Activated T-cell treated with anti-CD3 and anti-CD28 coated beads for 1 hour (primary cell): Measurements from ENCODE around the gene ANAPC1.
"Not testable (repeated sequence)": the region's sequence is repeated elsewhere in the genome, so short reads cannot be mapped to it uniquely, and the experiment has no call there.

Experiments
- DNase-seq: peaks from one replicate; pipeline ENCODE4 v3.0.0-alpha.2; 2020; ENCODE audit warnings: low read depth

Gene ANAPC1

GRCh38 chr2:111812970-111813622 lies 70.9 kb downstream of the ANAPC1 start:
- DNase-seq = not testable (repeated sequence)

- DNase-seq = not testable (repeated sequence)
These were observed 93.4 kb downstream of the ANAPC1 start for GRCh38 chr2:111790633-111791032.

- DNase-seq = not testable (repeated sequence)
These were observed 99.9 kb downstream of the ANAPC1 start for GRCh38 chr2:111784081-111784480.

DNA sequence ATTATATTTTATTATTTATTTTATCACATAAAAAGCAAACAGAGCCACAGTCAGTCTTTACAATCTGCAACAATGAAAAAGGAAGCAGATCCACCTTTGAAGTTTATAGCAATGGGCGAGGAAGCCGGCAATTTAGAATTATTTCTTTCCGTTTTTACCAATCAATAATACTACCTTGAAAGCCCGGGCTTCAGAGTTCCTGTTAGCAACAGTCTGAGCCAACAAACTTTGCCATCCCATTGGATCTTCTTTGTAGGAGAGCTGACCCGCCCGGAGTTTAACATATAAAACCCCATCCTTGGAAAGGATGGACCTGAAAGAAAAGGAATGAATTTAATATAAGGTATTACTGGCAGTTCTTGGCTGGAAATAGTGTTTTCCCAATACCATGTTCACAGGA lies 101.8 kb downstream of the ANAPC1 start:
- not testable (repeated sequence) for DNase-seq

DNA sequence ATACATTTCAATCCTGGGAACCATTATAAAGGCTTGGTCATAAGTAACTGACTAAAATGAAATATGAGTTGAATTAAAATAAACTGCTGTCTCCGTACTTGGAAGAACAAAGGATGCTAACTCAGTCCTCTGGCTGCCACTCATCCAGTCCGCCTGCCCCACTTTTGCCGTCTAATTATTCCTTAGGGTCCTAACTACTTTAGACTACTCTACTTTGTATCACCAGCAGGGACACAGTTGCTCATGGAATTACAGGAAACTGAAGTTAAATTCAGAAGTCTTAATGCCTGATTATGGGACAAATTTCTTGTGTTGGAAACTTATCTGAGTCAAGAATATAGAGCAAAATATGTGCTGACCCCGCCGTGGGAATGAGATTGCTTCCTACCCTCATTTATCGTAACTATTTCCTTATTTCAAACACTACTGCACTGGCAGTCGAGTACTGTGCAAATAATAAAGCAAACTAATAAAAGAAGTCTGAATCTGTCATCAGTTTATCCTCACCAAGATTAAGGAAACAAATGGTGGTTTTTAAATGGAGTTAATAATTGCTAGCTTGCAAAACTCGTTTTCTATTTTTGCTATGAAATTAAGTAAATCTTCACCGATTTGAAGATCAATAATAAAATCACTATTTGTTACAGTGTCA lies 102.4 kb downstream of the ANAPC1 start:
- not testable (repeated sequence) for DNase-seq

- not testable (repeated sequence) for DNase-seq
These were observed 106.8 kb downstream of the ANAPC1 start for GRCh38 chr2:111777155-111777554.

DNA sequence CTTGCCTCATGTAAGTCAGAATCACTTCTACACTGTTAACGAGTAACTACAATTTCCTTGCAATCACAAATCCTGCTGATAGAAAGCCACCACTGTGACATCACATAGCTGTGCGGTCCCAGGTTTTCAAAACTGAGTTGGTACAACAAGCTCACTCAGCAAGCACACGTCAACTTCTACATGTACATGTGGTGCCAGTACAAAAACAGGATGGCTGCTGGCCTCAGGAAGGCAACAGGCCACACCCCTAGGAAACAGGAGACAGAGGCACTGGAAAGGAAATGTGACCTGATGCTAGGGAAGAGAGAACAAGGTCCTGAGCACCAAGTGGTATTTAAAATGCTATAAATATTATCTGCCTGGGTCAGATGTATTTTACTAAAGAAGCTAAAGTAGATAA lies 107.7 kb downstream of the ANAPC1 start:
- DNase-seq = not testable (repeated sequence)

- DNase-seq = not testable (repeated sequence)
These were observed 111.8 kb downstream of the ANAPC1 start for GRCh38 chr2:111772180-111772579.

DNA sequence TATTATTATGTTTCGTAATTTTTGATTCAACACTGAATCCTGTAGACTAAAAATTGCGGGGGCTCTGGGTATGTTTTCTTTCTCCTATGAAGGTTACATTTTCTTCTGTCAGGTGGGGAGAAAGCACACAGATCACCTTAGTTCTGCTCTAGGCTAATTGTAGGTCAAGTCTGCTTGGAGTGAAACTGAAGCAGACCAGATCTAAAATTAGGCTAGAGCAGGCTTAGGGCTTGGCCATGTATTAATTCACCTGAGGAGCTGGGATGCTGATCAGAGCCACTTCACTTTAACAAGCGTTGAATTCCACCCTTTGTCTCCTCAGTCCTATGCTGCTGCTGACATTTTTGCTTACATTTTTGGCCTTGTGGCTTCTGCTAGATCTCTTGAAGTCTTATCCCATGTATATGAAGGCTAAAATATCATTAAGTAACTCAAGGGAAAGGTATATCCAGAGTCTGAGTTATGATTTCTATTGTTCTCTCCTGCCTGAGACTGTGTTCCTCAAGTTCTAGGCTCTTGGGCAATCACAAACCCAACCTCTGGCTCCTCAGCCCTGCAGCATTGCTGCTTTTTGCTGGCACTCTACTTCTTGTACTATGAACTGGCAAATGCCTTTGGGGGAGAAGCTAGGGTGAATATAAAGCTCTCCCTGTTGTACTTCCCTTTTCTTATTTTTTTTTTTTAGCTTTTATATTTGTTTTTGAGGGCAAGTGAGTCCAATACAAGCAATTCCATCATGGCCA lies 112.9 kb downstream of the ANAPC1 start:
- not testable (repeated sequence) for DNase-seq

DNA sequence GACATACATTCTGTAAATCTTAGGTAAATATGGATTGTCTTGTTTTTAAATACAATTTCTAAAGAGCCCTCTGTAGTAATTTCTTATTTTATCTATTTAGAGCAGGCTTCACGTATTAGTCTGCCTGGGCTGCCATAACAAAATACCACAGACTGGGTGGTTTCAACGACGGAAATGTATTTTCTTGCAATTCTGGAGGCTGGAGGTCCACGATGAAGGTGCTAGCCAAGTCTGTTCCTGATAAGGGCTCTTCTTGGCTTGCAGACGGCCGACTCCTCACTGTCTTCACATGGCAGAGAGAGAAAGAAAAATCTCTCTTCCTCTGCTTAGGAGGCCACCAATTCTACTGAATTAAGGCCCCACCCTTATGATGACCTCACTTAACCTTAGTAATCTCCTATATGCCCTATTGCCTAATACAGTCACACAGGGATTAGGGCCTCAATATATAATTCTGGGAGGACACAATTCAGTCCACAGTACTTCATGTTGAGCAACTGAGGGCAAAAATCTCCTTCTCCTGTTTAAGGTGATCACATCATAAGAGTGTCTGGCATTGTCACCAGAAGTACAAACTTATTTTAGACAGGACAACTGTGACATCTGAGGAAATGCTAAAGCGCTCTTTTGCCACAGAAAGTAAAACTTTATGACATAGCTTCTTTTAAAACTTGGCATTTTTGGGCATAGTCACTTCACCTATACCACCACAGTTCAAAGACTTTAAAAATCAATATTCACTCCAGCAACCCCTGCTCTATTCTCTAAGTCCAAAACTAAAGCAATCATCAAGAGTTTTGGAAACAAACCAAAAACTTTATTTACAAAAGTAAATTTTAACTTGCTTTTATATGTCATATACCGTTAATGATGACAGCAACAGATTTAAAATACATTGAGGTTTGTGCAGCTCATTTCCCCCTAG lies 115.5 kb downstream of the ANAPC1 start:
- not testable (repeated sequence) for DNase-seq

DNA sequence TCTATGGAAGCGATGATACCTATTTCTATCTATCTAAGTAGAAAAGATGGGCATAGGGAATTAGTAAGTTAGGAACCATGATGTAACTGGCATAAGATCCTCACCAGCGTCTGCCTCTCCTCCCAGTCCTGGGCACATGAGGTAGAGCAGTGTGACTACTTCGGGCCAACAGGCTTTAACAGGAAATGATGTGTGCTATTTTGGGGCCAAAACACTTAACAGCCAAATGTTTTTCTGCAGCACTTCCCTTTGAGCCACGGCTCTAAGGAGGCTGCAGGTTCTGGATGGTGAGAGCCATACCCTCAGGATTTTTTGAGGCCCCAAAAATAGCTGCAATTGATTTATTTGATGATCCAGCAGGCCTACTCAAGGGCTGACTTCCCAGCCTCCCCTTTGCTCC lies 116.9 kb downstream of the ANAPC1 start:
- DNase-seq = not testable (repeated sequence)

GRCh38 chr2:111766295-111766694 lies 117.7 kb downstream of the ANAPC1 start:
- DNase-seq = not testable (repeated sequence)

GRCh38 chr2:111764151-111764550 lies 119.8 kb downstream of the ANAPC1 start:
- DNase-seq = not testable (repeated sequence)

DNA sequence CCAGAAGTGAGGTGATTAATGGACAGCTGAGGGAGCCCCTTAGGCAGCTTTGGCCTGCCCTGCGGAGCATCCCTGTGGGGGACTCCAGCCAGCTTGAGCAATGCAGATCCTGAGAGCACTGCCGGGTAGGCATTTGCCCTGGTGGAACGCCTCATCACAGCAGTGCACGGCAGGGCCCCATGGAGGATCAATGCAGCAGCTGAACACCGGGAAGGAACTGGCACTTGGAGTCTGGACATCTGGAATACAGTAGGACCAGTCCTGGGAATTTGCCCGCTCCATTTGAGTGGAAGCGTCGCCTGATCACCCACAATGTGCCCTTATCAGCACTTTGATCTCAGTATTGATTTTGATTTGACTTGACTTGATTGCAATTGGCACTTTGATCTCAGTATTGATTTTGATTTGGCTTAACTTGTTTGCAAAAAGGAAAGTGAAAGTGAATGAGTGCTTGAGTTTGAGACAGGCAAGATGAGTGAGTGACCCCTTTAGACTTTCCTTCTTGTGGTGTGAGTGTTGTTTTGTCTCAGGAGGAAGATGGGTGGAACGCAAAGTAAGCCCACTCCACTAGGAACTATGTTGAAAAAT lies 123.2 kb downstream of the ANAPC1 start:
- DNase-seq = not testable (repeated sequence)

GRCh38 chr2:111752533-111752932 lies 131.5 kb downstream of the ANAPC1 start:
- not testable (repeated sequence) for DNase-seq

- DNase-seq = not testable (repeated sequence)
These were observed 133.4 kb downstream of the ANAPC1 start for GRCh38 chr2:111750641-111751040.

GRCh38 chr2:111748429-111748828 lies 135.6 kb downstream of the ANAPC1 start:
- not testable (repeated sequence) for DNase-seq

GRCh38 chr2:111747410-111748115 lies 136.4 kb downstream of the ANAPC1 start:
- DNase-seq = peak; percentile 44

DNA sequence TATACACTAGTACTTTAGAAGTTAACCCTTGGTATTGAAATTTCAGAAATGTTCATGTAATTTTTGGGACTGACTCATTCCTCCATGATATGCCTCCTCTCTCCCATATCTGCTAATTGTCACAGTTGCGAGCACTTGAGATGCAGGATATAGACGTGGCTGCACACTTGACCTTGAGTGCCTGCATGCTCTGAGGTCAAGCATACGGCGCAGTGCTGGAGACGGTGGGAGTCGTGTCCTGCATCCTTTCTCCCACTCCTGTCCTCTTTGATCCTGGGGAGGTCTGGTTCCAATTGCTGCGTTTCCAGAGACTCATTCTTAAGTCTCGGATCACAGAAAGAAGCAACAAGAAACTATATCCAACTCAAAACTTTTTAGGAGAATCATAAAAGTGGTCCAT lies 139.2 kb downstream of the ANAPC1 start:
- not testable (repeated sequence) for DNase-seq

DNA sequence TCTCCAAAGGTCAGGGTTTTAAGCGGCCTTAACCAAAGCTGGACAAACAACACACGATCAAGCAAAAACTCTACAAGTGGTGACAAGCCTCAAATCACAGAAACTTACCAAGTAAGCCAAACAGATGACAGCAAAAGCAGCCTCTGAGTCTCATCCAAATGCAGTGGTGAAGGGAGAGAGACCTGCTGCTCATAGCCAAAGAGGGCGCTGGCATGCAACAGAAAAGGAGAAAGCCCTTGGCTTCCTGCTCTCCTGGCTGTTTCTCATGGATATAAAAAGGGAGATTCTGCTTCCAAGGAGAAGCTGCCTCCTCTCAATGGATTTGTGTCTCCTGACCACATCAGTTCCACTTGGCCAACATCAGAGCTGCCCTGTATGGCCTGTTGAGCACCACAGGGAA lies 142.5 kb downstream of the ANAPC1 start:
- not testable (repeated sequence) for DNase-seq
